GM18499 (cell line): ENCODE measurements around the gene ZNF177.

Experiments
- ATAC-seq: cut with Tn5 transposase; IDR thresholded peaks from one replicate; pipeline ENCODE4 v1.9.1; 2021; ENCODE audit warnings: moderate number of reproducible peaks; ENCODE audit not compliant: insufficient read depth, unreplicated experiment

The ZNF177 gene

GRCh38 chr19:9413240-9413954 is 50.6 kb downstream of the ZNF177 start:
- ATAC-seq: no peak

- ATAC-seq: no peak
Measured at GRCh38 chr19:9427941-9428340, 65.1 kb downstream of the ZNF177 start.

GRCh38 chr19:9430444-9430843 is 67.6 kb downstream of the ZNF177 start:
- ATAC-seq: no peak

GRCh38 chr19:9431475-9431874 is 68.7 kb downstream of the ZNF177 start:
- ATAC-seq: no peak
